Stimulated activated CD4-positive, alpha-beta T cell treated with anti-CD3 and anti-CD28 coated beads, Interleukin-1b, Interleukin-23, amount 100 ng/mL, for 48 hours (primary cell): ENCODE results near the gene TMEM258.
A peak's percentile ranks its signal among the peaks of the same experiment; 100 is the strongest.

Source experiments
- DNase-seq: peaks from one replicate; pipeline ENCODE4 v3.0.0-alpha.2; 2020

Gene TMEM258

DNA sequence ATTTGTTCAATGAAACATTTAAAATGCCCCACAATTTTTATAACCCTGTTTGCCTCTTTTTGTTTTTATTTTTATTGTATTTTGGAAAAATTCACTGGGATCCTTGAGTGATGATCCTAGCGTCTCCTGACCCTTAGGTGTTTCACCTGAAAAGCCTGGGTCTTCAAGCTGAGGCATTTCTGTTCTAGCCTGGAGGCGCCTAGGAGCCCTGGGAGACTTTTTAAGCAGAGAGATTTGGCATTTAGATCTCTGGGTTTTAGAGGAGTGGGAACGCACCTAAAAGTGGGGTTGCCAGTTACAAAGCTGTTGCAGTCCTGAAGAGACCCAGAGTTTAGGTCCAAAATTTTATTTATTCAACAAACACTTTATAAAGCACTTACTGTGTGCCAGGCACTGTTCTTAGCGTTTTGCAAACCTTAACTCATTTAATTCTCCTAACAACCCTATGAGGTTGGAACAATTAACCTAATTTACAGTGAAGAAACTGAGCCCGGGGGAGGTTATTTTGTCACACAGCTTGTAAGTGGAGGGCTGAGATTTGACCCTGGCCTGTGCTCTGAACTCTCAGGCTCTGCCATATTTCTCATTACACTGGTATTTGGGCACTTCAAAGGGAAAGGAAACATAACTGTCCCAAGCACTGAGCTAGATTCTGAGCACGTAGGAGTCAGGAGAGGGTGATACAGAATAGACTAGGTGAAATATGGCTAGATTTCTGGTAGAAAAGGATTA lies 25.2 kb upstream of the TMEM258 start:
- DNase-seq, result no peak

DNA sequence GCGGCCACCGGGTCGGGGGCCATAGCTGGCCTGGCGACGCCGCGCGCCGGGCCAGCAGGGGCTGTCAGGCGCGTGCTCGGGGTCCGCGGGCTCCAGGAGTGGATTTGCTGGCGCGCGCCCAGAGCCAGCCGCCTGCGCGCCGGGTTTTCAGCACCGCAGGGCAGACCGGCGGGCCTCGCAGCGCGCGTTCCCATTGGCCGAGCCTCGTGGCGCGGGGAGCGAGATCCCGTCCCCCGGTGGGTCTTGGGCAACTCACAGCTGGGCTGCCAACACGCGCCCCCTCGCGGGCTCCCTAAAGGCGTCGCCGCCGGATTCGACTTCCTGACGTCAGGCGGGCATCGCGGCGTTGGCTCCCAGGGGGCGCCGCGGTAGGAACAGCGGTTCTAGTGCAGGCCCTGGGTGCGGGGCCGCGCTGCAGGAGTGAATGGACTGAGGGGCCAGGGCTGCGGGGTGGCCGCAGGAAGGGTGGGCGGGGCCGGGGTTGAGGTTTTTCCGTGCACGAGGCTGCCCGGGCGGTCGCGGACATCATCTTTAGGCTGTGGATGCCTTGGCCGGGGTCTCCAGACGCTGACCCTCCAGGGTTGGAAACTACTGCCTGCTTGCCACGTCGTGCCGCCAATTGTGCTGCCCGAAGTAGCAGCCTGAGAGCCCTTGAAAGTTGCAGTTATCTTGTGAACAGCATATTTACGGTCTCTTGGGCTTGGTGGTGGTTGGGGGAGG lies 24.5 kb upstream of the TMEM258 start, which contains the start of gene FADS1:
FADS1 (minus strand) TSS at position 268 of the 720 bp plus-strand sequence; CDS start at position 194, 74 bp downstream.
- peak; percentile 86 for DNase-seq

DNA sequence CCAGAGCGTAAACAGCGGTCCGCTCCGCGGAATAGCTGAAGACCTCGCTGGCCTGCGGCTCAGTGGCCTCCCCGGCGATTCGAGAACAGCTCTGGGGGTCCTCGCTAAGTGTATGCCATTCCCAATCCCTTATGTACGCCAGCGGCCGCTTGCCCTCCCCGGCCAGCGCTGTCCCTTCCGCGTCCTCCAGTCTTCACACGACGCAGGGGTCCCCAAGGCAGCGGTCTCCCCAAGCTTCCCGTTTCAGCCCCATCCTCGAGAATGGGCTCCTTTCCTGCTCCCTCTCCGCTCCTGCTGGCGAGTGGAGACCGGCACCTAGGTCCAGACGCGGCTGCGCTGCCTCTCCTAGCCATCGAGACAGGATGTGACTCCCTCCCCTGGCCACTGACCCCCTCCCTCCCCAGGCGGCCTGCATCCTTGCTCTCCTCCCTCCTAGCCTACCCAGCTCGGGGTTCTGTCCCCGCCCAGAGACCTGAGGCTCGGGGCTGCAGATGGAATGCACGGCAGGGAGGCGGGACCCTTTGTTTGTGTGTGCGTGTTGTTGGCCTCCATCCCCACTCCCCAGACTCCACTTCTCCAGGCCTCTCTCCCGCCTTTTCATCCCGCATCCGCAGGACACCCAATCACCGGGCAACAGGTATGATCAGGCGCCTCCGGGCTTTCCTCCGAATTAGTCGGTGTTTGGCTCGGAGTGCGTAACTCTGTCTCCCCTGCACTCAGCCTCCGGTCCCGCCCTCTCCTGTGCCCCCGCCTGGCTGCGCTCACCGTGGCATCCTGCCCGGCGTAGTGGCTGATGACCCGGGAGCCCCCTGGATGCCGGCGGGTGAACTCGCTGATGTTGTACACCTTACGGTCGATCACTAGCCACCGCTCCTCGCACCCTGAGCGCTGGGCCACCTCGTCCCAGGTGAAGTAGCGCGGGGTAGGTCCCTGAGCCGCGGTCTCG lies 23.7 kb upstream of the TMEM258 start:
- peak; percentile 66 for DNase-seq

DNA sequence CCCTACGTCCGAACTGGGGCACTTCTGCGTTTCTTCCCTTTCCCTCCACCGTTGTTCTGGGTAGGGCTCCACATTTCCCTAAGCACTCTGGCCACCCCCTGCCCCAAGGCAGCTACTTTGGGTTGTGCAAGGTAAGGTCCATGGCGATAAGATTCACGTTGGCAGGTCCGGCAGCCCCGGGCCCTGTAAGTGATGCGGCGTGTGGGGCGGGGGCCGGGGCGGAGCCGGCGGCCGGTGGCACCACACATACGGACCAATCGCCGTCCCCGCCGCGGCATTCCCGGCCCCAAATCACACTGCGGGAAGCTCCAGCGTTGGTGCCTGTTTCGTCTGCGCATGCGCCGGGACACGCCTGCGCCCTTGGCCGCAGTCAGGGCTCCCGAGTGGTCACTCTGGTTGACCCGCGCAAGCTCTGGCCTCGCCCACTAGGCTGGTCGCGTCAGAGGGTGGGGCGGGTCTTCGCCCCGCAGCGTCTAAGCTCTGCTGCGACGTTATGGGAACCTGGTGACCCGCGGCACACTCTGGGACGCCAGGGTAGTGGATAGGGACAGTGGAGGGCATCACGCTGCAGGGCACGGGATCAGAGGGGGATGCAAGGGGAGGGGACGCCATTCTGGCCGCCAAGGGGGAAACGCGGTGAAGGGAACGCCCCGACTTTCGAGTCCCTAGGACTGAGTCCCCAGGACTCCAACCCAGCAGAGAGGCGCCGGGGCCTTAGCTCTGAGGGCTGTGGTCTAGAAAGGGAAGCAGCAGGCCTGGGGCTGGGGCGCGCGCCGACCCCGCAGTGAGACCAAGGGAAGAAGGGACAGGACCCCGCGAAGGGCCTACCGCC lies 22.8 kb upstream of the TMEM258 start:
- DNase-seq, result peak; percentile 60

DNA sequence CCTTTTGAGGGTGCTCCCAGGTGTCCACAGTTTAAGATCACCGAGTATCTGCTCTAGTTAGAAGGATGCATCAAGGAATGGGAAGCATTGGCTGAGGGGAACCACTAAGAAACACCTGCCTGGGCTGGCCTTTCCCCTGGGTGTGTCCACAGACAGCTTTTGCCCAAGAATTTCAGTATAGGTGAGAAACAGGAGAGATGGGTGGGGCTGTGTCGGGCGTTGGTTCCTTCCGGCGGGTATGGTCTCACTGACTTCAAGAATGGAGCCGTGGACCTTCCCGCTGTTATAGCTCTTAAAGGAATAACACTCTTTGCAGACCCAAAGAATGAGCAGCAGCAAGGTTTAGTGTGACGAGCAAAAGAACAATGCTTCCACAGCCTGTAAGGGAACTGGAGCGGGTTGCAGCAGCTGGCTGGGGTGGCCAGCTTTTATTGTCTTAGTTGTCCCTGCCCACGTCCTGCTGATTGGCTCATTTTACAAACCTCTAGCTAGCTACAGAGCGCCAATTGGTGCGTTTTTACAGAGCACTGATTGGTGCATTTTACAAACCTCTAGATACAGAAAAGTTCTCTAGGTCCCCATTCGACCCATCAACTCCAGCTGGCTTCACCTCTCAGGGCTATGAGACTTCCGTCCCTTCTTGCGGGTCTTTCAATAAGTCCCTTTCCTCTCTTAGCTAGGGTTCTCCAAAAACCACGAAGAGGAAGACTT lies 22.0 kb upstream of the TMEM258 start:
- DNase-seq, result peak; percentile 15

DNA sequence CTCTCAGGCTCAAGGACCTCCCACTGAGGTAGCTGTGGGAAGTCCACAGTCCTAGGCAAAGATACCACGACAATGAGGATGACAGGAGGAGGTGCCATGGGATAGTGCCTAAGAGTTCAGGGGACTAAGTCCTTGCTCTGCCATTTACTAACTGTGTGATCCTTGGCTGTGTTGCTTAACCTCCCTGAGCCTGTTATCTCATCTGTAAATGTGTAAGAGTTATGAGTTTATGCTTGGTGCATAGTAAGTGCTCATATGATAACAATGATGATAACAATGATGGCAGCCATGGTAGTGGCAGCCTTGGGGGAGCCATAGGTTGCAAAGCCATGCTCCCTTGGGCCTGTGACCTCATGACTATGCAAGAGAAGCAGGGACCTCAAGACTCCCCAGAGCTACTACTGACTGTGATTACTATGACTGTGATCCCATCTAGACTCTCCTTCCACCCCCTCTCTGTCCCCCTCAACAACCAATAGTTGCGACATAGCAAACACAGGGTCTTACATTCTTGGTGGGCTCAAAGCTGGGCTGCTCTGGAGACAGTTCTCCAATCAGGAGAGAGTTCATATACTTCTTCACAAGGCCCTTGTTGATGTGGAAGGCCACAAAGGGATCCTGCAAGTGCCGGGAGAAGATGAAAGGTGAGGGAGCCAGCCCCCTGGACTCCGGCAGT lies 20.5 kb upstream of the TMEM258 start:
- no peak for DNase-seq

- DNase-seq, result no peak
Observed at GRCh38 chr11:61811831-61812230, 19.4 kb upstream of the TMEM258 start.

DNA sequence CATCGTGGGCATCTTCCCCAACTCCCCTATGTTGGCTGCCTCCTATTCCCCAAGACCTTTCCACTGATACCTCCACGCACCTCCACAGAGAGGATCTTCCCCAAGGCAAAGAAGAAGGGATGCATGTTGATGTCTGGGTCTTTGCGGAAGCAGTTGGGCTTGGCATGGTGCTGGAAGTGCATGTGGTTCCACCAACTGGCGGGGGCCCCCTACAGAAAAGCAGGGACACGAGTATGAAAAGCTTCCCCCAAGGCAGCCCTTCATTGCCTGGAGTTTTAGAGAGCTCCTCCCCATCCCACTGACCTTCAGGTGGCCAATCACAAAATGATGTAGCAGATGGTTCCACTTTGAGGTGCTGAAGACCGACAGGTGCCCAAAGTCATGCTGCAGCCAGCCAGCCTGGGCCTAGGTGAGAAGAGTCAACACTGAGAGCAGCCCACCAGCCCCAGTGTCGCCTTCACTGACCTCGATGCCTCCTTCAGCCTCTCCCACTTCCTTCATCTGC lies 18.3 kb upstream of the TMEM258 start:
- no peak for DNase-seq

DNA sequence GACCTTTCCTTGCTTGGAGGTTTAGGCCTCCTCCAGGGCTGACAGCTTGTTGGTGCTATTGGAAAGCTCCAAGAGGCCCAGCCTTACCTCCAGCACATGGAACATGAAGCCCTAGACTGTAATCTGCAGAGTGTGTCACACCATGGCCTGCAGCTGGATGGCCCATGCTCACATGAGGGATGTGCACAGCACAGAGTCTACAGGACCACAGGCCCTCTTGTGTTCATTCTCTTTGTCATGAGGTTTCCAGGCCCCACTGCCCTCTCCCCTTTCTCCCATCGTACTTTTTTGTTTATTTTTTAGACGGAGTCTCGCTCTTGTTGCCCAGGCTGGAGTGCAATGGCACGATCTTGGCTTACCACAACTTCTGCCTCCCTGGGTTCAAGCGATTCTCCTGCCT lies 14.4 kb upstream of the TMEM258 start:
- no peak for DNase-seq

DNA sequence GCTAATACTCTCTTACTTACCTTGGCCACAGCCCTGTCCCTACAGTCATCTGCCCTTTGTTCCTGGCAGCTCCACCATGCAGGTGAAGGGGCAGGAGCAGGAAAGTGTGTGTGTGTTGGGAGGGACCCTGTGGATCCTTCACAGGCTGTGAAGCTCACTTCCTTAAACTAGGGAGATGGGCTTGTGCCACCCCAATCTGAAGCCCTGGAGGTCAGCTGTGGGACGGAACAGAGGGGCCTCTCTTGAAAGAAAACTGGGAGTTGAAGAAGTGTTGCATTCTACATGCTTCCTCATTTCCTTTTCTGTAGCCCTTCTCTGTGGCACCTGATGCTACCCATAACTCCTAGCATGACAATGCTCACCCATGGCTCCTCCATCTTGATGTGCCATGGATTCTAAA lies 12.7 kb upstream of the TMEM258 start:
- DNase-seq, result no peak

DNA sequence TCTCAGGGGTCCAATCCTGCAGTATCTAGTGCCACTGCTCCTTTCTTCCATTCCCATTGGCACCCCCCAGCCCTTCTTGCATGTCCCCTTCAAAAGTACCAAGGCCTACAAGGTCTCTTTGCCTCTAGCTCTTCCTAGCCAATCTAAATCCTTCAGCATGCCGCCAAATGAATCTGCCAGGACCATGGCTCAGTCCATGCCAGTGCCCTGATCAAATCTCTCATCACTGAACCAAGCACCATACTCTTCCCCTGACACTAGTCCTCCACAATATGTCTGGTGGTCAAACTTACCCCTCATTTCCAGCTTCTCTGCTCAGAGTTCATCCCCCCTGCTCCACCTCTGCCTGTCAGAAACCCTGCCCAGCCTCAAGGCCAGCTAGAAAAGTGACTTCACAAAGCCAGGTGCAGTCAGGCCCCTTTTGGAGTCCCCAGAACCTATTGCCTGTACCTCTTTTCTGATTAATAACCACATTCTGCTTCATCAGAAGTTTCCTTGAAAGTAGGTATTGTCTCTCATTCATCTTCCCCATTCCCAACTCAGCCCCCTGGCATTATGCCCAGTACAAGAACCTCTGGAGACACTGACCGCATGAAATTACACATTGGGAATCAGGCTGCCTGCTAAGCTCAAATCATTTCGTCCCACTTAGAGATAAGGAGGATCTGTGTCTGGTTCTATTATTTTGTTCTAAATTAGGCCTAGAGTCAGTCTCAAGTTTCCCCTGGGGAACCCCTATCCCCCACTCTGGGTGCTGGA lies 11.7 kb upstream of the TMEM258 start:
- DNase-seq, result no peak

DNA sequence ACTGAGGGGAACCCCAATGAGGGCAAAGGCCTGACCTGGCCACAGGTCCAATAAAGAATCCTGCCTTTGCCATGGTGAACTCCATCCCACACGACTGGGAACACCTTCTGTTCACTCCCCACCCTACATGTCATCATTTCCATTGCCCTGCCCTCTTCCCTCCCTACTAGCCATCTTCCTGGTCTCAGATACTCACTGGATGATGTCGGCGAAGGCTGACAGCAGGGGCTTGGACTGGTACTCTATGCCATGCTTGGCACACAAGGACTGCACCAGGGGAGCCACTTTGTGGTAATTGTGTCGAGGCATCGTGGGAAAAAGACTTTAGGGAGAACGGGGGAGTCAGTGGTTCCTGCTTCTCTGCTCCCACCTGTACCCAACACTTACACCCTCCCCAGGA lies 10.2 kb upstream of the TMEM258 start:
- no peak for DNase-seq

- no peak for DNase-seq
Observed at GRCh38 chr11:61800331-61801281, 8.2 kb upstream of the TMEM258 start.

DNA sequence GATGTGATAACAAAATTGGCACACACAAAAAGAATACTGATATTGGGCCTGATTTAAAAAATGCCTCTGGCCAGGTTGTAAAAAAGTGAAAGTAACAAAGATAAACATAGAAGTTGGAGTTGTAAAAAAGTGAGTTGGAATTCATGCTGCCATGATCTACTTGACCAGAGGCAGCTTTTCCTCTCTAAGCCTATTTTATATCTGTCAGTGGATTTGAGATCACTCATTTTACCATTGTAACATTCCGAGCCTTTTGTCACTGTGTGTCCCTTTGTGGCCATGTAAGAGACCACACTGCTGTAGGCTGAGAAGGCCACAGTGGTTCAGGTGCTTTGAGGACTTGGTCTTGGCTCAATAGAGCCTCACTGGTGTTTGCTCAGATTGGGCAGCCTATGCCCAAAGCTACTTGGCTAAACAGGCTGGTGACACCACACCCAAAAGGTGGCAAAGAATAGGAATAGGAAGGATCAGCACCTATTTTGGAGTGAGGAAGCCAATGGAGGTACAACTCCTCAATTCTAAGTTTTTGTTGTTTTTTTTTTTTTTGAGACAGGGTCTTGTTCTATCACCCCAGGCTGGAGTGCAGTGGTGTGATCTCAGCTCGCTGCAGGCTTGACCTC lies 7.4 kb upstream of the TMEM258 start:
- DNase-seq, result no peak

GRCh38 chr11:61797263-61797944 lies 5.0 kb upstream of the TMEM258 start:
- peak; percentile 46 for DNase-seq

- DNase-seq, result no peak
Observed at GRCh38 chr11:61795876-61796526, 3.6 kb upstream of the TMEM258 start.

GRCh38 chr11:61795459-61795858 lies 3.1 kb upstream of the TMEM258 start:
- no peak for DNase-seq
